CD8-positive, alpha-beta memory T cell (primary cell): ENCODE results near the gene TTC28. TPM values are rescaled to one million over a fixed set of nuclear protein-coding genes. Genes with fewer than 3 reads are reported as not detected.

Experiments
- CTCF ChIA-PET: fragments of 350-600 bp; sonication (Branson Sonifier 250); formaldehyde crosslinking; loops from one replicate; lab custom pipeline; 2021; ENCODE audit warnings: antibody characterized with exemption; lab: Charles Lee
- POLR2A ChIA-PET: fragments of 350-600 bp; sonication (Branson Sonifier 250); formaldehyde crosslinking; loops from one replicate; lab custom pipeline; 2021; ENCODE audit warnings: antibody characterized with exemption; lab: Charles Lee
- DNase-seq, 5 donors: peaks; one replicate each; pipeline versions ENCODE4 v3.0.0 to v3.0.0-alpha.2; 2020 to 2022; ENCODE audit warnings: mixed read lengths in 1 of 5
- H3K27ac ChIP-seq: one replicate; pipeline ENCODE4 v1.7.0; 2013; ENCODE audit warnings: low read depth, mild to moderate bottlenecking, low read length, moderate library complexity
- H3K27me3 ChIP-seq: 2 replicates; pipeline ENCODE4 v1.7.0; 2013; ENCODE audit warnings: low read length, mild to moderate bottlenecking; ENCODE audit not compliant: insufficient read depth, poor library complexity, severe bottlenecking
- H3K36me3 ChIP-seq: 2 replicates; pipeline ENCODE4 v1.7.0; 2013; ENCODE audit warnings: mild to moderate bottlenecking, low read length, moderate library complexity; ENCODE audit not compliant: insufficient read depth
- H3K4me1 ChIP-seq: 2 replicates; pipeline ENCODE4 v1.7.0; 2013; ENCODE audit warnings: mild to moderate bottlenecking, low read length, moderate library complexity; ENCODE audit not compliant: insufficient read depth
- H3K4me3 ChIP-seq: 2 replicates; pipeline ENCODE4 v1.7.0; 2013; ENCODE audit warnings: mild to moderate bottlenecking, low read length
- H3K9me3 ChIP-seq: 2 replicates; pipeline ENCODE4 v1.7.0; 2013; ENCODE audit warnings: mild to moderate bottlenecking, low read length
- H3K27ac Mint-ChIP-seq, 8 donors: one replicate each; pipeline ENCODE4 v1.8.0; 2020 to 2021; ENCODE audit warnings: mixed read lengths in 8 of 8, mild to moderate bottlenecking in 6 of 8, inconsistent platforms in 3 of 8, moderate library complexity in 3 of 8
- H3K27me3 Mint-ChIP-seq, 2 donors: one replicate each; pipeline ENCODE4 v1.8.0; 2020 to 2021; ENCODE audit warnings: mixed read lengths in 2 of 2, mild to moderate bottlenecking in 1 of 2, moderate library complexity in 1 of 2
- H3K36me3 Mint-ChIP-seq, 3 donors: one replicate each; pipeline ENCODE4 v1.8.0; 2020 to 2021; ENCODE audit warnings: mixed read lengths in 3 of 3, inconsistent platforms in 1 of 3, mild to moderate bottlenecking in 1 of 3
- H3K4me1 Mint-ChIP-seq, 3 donors: one replicate each; pipeline ENCODE4 v1.8.0; 2020 to 2021; ENCODE audit warnings: mixed read lengths in 3 of 3, inconsistent platforms in 1 of 3, mild to moderate bottlenecking in 1 of 3
- H3K4me3 Mint-ChIP-seq, 7 donors: one replicate each; pipeline ENCODE4 v1.8.0; 2020 to 2021; ENCODE audit warnings: mixed read lengths in 7 of 7, mild to moderate bottlenecking in 6 of 7, moderate library complexity in 4 of 7, inconsistent platforms in 2 of 7
- H3K9me3 Mint-ChIP-seq, 5 donors: one replicate each; pipeline ENCODE4 v1.8.0; 2020 to 2022; ENCODE audit warnings: mixed read lengths in 5 of 5, mild to moderate bottlenecking in 3 of 5, moderate library complexity in 2 of 5, inconsistent platforms in 1 of 5
- polyA plus RNA-seq: library from polyadenylated mRNA; unstranded; fragments of 300-500 nt; fragmentation: Illumina TruSeq; gene quantifications from one replicate; pipeline ENCODE4 v1.2.3, GENCODE V29; 2021
- total RNA-seq, 2 experiments: library from RNA; stranded (reverse); gene quantifications; one replicate each; pipeline ENCODE4 v1.2.3, GENCODE V29; 2021

Gene TTC28
- total and polyA plus RNA-seq, 3 experiments from 2014 or later = 0.24 to 0.60 (median 0.51) TPM

GRCh38 chr22:28034145-28034759 is 645.4 kb downstream of the TTC28 start:
- Mint-ChIP-seq H3K4me3 (no peak overlapping the region), H3K27ac (no peak overlapping the region), H3K36me3 (no peaks in the 10 kb centered on the region), H3K4me1 (no peaks in the 10 kb centered on the region), H3K9me3 (no peaks in the 10 kb centered on the region), H3K27me3 (peaks cover 16 to 37% of the 10 kb centered on the region in 2 donors)
- Histone ChIP-seq H3K27ac (no peak overlapping the region), H3K36me3 (no peaks in the 10 kb centered on the region), H3K9me3 (no peaks in the 10 kb centered on the region), H3K4me1 (no peaks in the 10 kb centered on the region), H3K4me3 (no peak overlapping the region), H3K27me3 (peaks cover 3% of the 10 kb centered on the region)
- ChIA-PET POLR2A (no interaction called here), CTCF (interaction anchor here (0.7 to 1.3 kb wide), 2 partner anchors 9 to 14 kb away, joined by 3 read pairs; no protein-coding TSS in a partner anchor)
- no peak for DNase-seq

- Mint-ChIP-seq H3K9me3 (no peaks in the 10 kb centered on the region), H3K27ac (no peak overlapping the region), H3K4me1 (no peaks in the 10 kb centered on the region), H3K36me3 (no peaks in the 10 kb centered on the region), H3K27me3 (peaks cover 16 to 37% of the 10 kb centered on the region in 2 donors), H3K4me3 (no peak overlapping the region)
- no peaks in the 10 kb centered on the region for H3K9me3 ChIP-seq
- peaks cover 3% of the 10 kb centered on the region for H3K27me3 ChIP-seq
- ChIA-PET POLR2A (no interaction called here), CTCF (no interaction called here)
- no peaks in the 10 kb centered on the region for H3K36me3 ChIP-seq
- no peaks in the 10 kb centered on the region for H3K4me1 ChIP-seq
- no peak overlapping the region for H3K27ac ChIP-seq
- no peak for DNase-seq
- no peak overlapping the region for H3K4me3 ChIP-seq
These were observed 646.8 kb downstream of the TTC28 start for GRCh38 chr22:28032861-28033260.

GRCh38 chr22:28031383-28031922 is 648.2 kb downstream of the TTC28 start:
- no peaks in the 10 kb centered on the region for H3K36me3 ChIP-seq
- no peaks in the 10 kb centered on the region for H3K4me1 Mint-ChIP-seq
- CTCF ChIA-PET = no interaction called here
- no peak for DNase-seq
- H3K36me3 Mint-ChIP-seq = no peaks in the 10 kb centered on the region
- H3K27ac ChIP-seq = no peak overlapping the region
- no peak overlapping the region for H3K27ac Mint-ChIP-seq
- peaks cover 13 to 33% of the 10 kb centered on the region in 2 donors for H3K27me3 Mint-ChIP-seq
- H3K4me1 ChIP-seq = no peaks in the 10 kb centered on the region
- POLR2A ChIA-PET = no interaction called here
- H3K9me3 Mint-ChIP-seq = no peaks in the 10 kb centered on the region
- H3K9me3 ChIP-seq = no peaks in the 10 kb centered on the region
- H3K4me3 ChIP-seq = no peak overlapping the region
- peaks cover 3% of the 10 kb centered on the region for H3K27me3 ChIP-seq
- H3K4me3 Mint-ChIP-seq = no peak overlapping the region

- CTCF ChIA-PET = no interaction called here
- no peaks in the 10 kb centered on the region for H3K4me1 Mint-ChIP-seq
These were observed 649.2 kb downstream of the TTC28 start for GRCh38 chr22:28030473-28030872.

GRCh38 chr22:28029956-28030355 is 649.7 kb downstream of the TTC28 start:
- no peaks in the 10 kb centered on the region for H3K36me3 ChIP-seq
- no peaks in the 10 kb centered on the region for H3K9me3 Mint-ChIP-seq
- no peak for DNase-seq
- no peaks in the 10 kb centered on the region for H3K4me1 ChIP-seq
- peaks cover 11 to 26% of the 10 kb centered on the region in 2 donors for H3K27me3 Mint-ChIP-seq
- ChIA-PET POLR2A (no interaction called here), CTCF (no interaction called here)
- no peaks in the 10 kb centered on the region for H3K36me3 Mint-ChIP-seq
- no peaks in the 10 kb centered on the region for H3K4me1 Mint-ChIP-seq
- no peak overlapping the region for H3K27ac Mint-ChIP-seq
- peaks cover 3% of the 10 kb centered on the region for H3K27me3 ChIP-seq
- no peak overlapping the region for H3K27ac ChIP-seq
- H3K4me3 ChIP-seq = no peak overlapping the region
- no peak overlapping the region for H3K4me3 Mint-ChIP-seq
- no peaks in the 10 kb centered on the region for H3K9me3 ChIP-seq

More at GRCh38 chr22:28030473-28030872, 649.2 kb downstream of the TTC28 start:
- Mint-ChIP-seq H3K36me3 (no peaks in the 10 kb centered on the region), H3K9me3 (no peaks in the 10 kb centered on the region), H3K27ac (no peak overlapping the region), H3K4me3 (no peak overlapping the region), H3K27me3 (peaks cover 12 to 24% of the 10 kb centered on the region in 2 donors)
- Histone ChIP-seq H3K4me3 (no peak overlapping the region), H3K27ac (no peak overlapping the region), H3K4me1 (no peaks in the 10 kb centered on the region), H3K27me3 (peaks cover 3% of the 10 kb centered on the region), H3K9me3 (no peaks in the 10 kb centered on the region), H3K36me3 (no peaks in the 10 kb centered on the region)
- no peak for DNase-seq
- POLR2A ChIA-PET = no interaction called here

GRCh38 chr22:28029201-28029948 is 650.3 kb downstream of the TTC28 start:
- Mint-ChIP-seq H3K27me3 (peaks cover 7 to 20% of the 10 kb centered on the region in 2 donors), H3K4me1 (no peaks in the 10 kb centered on the region), H3K4me3 (no peak overlapping the region), H3K36me3 (no peaks in the 10 kb centered on the region), H3K27ac (no peak overlapping the region), H3K9me3 (no peaks in the 10 kb centered on the region)
- Histone ChIP-seq H3K27ac (no peak overlapping the region), H3K36me3 (no peaks in the 10 kb centered on the region), H3K4me1 (no peaks in the 10 kb centered on the region), H3K9me3 (no peaks in the 10 kb centered on the region), H3K4me3 (no peak overlapping the region), H3K27me3 (peaks cover 3% of the 10 kb centered on the region)
- no peak for DNase-seq
- ChIA-PET CTCF (no interaction called here), POLR2A (no interaction called here)

- Histone ChIP-seq H3K4me1 (no peaks in the 10 kb centered on the region), H3K36me3 (no peaks in the 10 kb centered on the region), H3K27me3 (no peaks in the 10 kb centered on the region), H3K9me3 (no peaks in the 10 kb centered on the region), H3K4me3 (no peak overlapping the region), H3K27ac (no peak overlapping the region)
- Mint-ChIP-seq H3K36me3 (no peaks in the 10 kb centered on the region), H3K4me3 (no peak overlapping the region), H3K4me1 (no peaks in the 10 kb centered on the region), H3K9me3 (no peaks in the 10 kb centered on the region), H3K27me3 (peaks cover 0 to 6% of the 10 kb centered on the region in 2 donors), H3K27ac (no peak overlapping the region)
- POLR2A ChIA-PET = no interaction called here
- CTCF ChIA-PET = interaction anchor here (1.0 kb wide), 1 partner anchor 9 kb away, joined by 3 read pairs; no protein-coding TSS in a partner anchor
- DNase-seq = no peak
These were observed 651.9 kb downstream of the TTC28 start for GRCh38 chr22:28027453-28028448.
